Breast epithelium (tissue), 3 donors: Measurements from ENCODE around the gene SHISA8.

Experiments used
- POLR2A ChIP-seq: fragments of 450-650 bp; IDR thresholded peaks from one replicate; pipeline ENCODE4 v1.6.1; 2016; ENCODE audit warnings: antibody characterized with exemption, mild to moderate bottlenecking, moderate library complexity
- POLR2AphosphoS5 ChIP-seq, 3 donors: sonication (generic); formaldehyde crosslinking; IDR thresholded peaks; one replicate each; pipeline ENCODE4 v1.6.1; 2017; ENCODE audit warnings: antibody characterized with exemption in 3 of 3
- TF ChIP-seq, protein P1 (sequence below), 3 donors: fragments of 450-650 bp; IDR thresholded peaks; one replicate each; pipeline ENCODE4 v1.5.1; 2016 to 2017; ENCODE audit warnings: antibody characterized with exemption in 3 of 3, mild to moderate bottlenecking in 3 of 3, moderate library complexity in 3 of 3

DNA sequence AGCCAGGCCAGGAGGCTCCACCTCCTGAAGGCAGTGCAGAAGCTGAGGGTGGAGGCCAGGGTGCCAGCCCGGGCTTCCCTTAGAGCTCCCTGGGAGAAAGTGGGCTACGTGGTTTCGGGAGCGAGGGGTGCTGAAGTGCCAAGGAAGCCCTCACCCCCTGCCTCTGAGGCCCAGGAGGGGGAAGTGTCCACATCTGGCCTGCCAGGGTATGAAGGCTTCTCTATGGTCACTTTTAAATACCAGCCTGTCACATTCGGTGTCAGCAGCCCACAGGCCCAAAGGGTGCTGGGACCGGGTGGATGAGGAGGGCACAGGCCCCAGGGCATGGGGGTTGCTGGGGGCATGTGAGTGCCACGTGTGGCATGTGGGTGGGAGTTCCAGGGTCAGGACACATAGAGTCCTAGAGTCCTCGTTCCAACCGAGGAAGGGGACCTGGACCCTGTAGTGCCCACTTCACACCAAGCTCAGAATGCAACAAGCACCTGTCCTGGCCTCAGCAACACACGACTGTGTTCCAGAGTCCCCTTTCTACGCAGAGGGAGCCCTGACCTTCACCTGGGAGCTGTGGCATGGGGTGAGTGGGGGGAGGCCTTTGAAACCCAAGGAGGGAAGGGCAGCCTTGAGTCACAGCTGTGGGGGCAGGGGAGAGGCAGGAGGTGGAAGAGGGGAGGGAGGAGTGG is 1.7 kb downstream of the SHISA8 start:
- TF ChIP-seq POLR2A, result no peak
- TF ChIP-seq, protein P1, sequence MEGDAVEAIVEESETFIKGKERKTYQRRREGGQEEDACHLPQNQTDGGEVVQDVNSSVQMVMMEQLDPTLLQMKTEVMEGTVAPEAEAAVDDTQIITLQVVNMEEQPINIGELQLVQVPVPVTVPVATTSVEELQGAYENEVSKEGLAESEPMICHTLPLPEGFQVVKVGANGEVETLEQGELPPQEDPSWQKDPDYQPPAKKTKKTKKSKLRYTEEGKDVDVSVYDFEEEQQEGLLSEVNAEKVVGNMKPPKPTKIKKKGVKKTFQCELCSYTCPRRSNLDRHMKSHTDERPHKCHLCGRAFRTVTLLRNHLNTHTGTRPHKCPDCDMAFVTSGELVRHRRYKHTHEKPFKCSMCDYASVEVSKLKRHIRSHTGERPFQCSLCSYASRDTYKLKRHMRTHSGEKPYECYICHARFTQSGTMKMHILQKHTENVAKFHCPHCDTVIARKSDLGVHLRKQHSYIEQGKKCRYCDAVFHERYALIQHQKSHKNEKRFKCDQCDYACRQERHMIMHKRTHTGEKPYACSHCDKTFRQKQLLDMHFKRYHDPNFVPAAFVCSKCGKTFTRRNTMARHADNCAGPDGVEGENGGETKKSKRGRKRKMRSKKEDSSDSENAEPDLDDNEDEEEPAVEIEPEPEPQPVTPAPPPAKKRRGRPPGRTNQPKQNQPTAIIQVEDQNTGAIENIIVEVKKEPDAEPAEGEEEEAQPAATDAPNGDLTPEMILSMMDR (IDR thresholded peaks at IDR 0.05), result no peak
- no peak for TF ChIP-seq POLR2AphosphoS5 (IDR thresholded peaks at IDR 0.05)
